OCI-M2 (cell line): ENCODE measurements around the gene PDE6C.

Source experiments
- DNase-seq: peaks from one replicate; lab custom pipeline; 2025; ENCODE audit not compliant: unreplicated experiment; lab: John Stamatoyannopoulos, UW

PDE6C gene

DNA sequence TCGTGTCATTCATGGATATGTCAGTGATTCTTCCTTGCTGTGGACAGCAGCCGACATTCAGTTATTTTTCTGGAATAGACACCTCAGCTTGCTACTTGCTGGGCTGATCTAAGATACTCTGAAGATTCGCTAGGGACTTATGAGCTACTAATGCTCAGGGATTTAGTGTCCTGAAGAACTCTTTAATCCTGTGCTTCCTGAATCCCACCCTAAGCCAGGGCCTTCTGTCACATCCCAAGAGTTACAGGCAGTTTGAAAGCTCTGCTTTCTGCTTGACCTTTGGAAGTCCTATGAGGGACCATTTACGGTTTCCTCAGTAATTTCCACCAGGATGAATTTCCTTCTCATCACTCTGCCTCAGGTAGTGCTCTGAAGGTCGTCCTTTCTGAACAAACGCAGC lies at the start of gene PDE6C:
PDE6C (plus strand) TSS at position 227 of the 400 bp plus-strand sequence. CDS start 189 bp downstream, outside the sequence.
- DNase-seq = no peak

DNA sequence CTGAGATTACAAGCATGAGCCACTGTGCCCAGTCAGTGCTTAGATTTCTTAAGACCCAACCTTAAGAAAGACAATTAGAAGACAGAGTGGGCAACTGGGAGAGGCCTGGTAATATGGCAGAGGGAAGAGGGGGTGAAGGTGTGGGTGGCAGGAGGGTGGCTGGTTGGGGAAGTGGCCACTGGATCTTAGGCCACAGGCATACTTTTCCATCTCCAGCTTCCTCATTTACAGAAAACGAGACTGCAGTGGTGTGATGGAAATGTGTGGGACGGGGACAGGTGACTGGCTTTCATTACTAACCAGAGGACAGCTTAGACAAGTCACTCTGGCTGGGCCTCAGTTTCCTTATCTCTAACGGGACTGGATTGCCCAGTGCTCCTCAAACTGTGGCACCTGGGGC lies 46.9 kb upstream of the PDE6C start:
- no peak for DNase-seq

DNA sequence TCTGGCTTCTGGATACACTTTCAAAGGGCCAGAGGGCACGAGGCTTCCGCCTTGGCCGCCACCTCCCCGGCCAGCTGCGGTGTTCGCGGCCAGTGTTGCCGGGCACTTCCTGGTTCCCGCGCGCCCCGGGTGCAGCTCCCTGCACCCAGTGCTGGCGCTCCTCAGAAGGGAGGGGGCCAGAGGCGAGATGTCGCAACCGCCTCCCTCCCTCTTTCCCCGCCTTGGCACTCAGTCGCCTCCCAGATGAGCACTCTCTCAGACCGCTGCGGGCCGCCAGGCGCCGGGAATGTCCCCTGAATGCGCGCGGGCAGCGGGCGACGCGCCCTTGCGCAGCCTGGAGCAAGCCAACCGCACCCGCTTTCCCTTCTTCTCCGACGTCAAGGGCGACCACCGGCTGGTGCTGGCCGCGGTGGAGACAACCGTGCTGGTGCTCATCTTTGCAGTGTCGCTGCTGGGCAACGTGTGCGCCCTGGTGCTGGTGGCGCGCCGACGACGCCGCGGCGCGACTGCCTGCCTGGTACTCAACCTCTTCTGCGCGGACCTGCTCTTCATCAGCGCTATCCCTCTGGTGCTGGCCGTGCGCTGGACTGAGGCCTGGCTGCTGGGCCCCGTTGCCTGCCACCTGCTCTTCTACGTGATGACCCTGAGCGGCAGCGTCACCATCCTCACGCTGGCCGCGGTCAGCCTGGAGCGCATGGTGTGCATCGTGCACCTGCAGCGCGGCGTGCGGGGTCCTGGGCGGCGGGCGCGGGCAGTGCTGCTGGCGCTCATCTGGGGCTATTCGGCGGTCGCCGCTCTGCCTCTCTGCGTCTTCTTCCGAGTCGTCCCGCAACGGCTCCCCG lies 45.7 kb upstream of the PDE6C start, which contains the start of gene FFAR4:
FFAR4 (plus strand) TSS at position 231 of the 842 bp plus-strand sequence; CDS start at position 287, 56 bp downstream.
- no peak for DNase-seq

DNA sequence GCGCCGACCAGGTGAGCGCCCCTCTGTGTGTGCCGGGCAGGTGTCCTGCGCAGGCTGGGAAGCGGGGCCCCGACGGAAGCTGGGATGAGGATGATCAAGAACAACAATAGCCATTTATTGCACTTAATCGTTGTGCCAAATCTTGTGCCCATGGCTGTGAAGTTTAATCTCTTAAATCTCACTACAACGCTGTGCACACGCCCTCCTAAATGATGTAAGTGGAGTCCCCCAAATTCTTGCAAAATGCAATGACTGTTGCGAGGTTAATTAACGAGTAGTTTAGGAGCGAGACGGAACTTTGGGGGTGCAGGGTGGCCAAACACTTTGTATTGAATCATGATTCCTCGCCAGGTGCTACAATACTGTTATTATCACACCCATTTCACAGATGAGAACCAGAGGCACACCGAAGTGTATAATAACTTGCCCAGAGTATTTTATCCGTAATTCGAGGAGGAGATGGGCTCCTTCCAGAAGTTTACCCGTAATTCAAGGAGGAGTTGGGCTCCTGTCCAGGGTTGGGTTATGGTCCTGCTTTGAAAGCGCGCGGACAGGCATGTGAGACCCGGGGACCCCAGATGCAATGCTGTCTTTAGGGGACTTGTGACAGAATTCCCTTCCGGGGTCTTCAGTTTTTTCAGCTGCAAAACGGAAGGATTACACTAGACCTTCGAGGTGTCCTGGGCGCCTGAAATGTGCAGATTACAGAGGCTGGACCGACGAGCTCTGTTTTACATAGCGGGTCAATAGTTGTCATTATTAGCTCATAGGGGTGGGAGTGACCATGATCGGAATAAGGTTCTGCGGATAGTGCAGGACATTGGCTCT lies 44.8 kb upstream of the PDE6C start:
- no peak for DNase-seq

DNA sequence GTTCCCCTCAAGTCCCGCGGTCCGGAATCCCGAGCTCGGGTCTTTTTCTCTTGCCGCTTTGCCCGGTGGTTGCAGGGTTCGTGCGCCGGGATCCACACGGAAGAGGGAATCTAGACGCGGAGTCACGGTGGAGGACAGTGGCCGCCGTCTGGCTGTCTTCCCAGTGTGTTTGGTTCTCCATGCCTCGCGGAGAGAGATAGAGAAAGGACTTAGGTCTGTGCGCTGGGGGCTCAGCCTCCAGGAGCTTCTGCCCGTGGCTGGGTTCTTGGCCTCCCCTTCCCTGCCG lies 44.3 kb upstream of the PDE6C start:
- DNase-seq = no peak

DNA sequence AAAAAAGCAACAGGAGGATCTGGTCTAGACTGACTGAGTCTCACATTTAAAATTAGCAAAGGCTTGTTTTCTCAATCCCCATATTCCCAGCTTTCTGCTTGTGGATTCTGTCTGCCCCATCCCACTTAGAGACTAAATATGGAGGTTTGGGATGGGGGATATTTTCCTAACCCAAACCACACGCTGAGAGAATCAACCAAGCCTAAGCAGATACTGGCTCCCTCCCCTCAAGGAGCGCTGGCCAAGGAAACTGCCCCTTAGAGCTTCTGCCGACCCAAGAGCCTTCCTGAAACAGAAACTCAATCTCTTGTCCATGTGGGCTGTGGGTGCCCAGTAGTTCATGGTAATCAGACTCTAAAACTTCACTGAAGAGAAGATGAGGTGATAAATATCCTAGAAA lies 42.0 kb upstream of the PDE6C start:
- DNase-seq = no peak

DNA sequence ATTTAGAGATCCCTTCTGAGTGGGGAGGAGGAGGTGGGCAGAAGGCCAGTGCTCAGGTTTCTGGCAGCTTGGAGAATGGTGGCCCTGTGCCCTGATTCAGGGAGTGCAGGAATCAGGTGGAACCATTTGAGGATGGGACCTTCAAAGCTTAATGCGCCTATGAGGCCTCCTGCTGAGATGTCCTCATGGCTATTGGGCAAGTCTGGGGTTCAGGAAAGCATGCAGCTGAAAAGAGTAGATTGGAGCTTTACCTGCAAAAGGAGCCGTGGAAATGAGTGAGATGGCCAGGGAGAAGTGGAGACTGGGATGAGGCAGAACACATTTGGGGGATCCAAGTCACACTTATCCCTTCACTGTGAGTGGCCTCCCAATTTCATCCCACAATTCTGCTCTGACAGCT lies 39.7 kb upstream of the PDE6C start:
- DNase-seq = no peak

DNA sequence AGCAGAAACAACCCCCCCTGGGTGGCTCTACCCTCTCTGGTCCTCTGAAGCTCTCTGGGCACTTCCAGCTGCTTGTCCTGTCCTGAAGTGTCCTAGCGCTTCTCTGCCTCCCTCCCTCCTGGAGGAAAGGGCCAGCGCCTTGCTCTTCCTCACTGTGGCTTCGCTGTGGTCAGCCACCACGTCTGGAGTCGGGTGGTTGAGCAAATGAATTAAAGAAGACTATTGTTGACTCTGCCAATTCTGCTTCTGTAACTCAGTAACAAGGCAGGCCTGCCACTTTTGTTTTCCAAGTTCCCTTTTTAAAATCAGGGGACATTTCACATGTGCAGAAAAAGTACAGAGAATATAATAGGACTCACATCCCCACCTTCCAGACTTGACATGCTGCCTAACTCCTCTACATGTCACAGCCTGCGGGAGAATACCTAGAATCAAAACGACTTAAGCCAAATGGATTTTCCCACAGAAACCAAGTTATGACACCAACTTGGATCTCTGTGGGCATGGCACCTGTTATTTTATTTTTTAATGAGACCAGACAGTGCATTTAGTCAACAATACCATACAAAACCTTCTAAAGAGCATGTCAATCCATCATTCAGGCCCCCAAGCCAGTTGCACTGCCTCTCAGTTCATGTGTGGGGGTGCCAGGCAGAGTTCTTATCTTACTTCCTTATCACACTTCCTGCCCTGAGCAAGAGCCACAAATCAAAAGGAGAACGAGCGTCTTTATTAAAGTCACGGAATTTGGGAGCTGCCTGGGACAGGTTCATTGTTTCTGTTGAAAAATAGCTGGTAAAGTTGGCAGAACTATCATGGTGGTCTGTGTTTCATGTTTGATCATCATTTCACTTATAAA lies 39.1 kb upstream of the PDE6C start:
- no peak for DNase-seq

DNA sequence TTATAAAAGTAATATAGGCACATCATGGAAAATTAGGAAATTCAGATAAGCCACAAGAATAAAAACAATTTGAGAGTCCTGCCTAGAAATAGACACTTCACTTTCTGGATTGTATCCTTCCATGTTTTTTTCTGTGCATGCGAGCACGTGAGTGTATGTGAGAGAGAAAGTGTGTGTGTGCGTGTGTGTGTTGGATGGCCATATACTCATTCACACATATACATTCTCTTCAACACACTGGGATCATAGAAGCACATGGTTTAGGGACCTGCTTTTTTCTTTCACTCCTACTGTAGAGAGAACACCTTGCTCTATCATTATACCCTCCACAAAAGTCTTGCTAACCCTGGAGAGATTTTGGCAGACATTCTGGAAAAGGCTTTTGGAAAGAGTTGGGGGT lies 38.4 kb upstream of the PDE6C start:
- DNase-seq = no peak

DNA sequence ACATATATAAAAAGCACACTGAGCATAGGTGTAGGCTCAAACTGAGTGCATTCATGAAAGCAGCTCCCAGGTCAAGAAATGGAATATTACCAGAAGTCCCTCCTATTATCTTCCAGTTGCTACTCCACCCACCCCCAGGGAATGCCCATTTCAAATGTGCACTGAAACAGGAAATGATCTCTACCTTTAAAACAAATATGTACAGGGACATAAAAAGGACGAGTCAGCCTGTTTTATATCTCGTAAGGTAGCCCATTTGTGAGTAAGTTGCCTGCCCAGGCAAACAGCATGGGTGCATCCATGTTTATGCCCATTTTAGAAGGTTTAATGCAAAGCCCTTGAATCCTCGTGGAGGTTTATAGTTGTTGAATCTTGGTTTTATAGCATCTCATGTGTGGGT lies 35.4 kb upstream of the PDE6C start:
- no peak for DNase-seq

DNA sequence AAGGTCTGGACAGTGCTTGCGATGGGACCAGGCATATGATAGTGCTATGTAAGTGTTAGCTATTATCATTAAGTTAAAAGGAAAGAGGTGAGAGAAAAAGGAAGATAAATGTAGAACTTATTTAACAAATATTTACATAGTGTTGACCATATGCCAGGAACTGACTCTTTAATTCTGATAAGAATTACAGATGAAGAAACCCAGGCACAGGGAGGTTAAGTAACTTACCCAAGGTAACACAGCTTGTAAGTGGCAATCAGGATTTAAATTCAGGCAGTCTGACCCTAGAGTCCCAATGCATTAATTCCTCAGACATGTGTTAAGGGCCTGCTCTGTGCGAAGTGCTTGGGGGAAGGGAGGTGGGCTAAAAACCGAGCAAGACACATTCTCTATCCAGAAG lies 34.8 kb upstream of the PDE6C start:
- no peak for DNase-seq

DNA sequence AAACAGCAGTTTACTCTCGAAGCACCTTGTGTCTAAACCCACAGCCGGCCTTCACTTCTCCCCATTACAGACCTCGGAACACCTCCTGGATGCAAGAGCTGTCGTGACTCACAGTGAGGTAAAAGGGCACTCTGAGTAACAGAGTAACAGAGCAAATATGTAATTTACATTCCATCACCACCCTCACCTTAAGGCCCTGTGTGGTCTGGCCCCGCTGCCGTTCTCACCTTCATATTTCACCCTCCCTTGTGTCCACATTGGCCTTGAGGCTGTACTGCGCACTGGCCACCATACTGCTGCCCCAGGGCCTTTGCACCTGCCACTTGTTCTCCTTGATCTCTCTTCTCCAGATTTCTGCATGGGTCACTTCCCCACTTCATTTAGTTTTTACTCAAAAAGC lies 33.2 kb upstream of the PDE6C start:
- DNase-seq = no peak

DNA sequence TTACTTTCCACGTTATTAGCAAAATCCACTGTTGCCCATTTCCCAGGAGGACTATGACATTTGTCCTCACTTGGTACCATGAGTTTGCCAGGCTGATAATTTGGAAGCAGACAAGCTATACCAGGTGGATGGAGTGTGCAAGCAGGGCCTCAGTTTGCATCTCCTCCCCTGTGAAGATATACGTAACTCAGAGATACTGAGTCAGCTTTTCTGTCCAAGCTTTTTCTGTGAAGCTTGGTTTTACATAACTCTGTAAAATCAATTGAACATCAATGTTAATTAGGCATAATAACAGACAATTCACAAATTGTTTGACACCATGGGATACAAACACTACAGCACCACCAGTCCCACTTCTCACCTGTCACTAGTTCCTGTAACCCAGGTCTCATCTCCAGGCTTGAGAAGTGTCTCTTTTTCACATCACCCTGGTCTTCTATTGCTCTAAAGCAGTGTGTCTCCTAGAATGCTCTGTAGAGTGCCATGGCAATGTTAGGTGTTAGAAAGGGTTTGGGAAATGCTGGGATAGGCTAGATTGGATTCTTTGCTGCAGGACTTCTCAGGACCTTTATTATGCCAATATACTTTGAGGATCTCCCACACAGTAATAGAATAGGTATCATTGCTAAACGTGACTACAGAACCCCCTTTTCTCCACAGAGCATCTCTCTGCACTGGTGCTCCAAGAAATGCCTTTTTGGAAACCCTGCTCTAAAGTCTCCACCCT lies 32.2 kb upstream of the PDE6C start:
- no peak for DNase-seq

DNA sequence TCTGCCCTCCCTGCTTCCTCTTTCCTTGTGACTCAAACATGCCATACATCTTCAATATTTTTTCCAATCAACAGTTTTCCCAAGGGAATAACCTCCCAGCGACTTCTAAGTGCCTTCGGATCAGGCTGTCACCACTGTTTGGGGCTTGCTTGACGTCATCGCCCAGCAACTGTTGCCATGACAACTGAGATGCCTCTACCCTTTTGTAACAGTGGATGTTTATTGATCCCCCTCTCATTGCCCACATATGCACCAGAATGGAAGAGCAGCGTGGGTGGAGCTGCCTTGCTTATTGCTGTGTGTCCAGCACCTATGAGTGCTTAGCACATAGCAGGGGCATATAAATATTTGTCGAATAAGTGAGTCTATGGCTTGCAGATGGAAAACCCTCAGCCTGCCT lies 31.5 kb upstream of the PDE6C start:
- DNase-seq = no peak

DNA sequence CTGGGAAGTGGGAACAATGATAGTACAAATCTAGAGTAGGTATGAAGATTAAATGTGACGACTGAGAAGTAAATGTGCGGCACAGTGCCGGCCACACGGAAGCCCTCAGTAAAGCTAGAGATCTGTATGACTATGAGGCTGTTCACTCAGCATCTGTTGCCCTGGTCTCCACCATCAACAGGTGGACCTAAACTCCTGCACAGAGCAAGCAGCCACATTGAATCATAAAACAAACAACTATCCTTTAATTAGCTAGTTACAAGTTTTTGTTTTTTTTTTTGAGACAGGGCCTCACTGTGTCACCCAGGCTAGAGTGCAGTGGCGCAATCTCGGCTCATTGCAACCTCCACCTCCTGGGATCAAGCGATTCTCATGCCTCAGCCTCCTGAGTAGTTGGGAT lies 27.9 kb upstream of the PDE6C start:
- no peak for DNase-seq

DNA sequence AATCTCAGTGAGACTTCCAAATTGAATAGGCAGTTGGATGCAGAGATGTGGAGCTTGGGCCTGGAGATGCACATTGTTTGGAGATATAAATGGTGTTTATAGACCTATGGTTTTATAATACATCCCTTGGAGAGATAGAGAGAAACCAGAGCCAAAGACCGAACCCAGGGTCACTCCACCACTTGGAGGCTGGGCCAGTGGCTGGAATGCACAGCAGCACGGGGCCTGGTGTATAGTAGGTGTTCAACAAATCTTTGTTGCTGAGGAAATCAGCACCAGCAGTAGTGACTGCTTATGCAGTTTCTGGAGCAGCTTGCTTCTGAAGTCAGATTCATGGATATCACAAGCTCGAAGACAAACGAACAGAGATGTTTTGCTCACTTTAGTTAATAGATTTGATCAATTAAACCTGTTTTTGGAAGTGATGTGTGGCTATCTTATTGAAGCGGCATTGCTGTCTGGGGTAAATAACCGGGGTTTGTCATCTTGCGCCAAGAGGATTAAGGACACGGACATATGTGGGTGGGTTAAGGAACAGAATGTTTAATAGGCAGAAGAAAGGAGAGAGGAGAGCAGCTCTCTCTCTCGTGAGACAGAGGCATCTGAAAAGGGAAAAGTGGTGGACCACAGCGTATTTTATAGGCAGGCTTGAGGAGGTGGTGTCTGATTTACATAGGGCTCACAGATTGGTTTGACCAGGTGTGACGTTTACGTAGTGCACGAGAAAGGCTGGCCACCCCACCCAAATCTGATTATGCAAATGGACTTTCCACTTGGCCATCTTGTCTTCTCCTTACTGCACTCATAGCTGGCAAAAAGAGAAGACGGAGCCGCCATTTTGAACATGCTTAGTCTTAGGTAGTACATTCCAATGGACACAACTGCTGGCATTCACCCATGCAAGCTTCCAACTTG lies 22.4 kb upstream of the PDE6C start:
- DNase-seq = no peak

DNA sequence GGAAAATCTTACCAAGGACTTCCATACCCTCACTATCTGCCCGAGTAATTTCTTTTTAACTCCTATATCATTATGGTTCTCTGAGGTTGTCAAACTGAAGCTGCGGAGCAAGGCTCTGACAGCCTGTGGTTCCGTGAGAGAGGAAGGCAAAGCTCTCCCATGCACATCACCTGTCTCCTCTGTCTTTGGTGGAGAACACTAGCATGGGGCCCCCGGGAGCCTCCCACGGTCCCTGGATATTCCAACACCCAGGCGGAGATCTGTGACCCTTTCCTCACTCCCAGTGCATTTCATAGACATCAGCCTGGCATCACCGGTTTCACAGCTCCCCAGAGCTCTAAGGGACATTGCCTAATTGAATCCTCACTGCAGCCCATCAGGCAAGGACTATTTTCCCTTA lies 21.7 kb upstream of the PDE6C start:
- DNase-seq = no peak

DNA sequence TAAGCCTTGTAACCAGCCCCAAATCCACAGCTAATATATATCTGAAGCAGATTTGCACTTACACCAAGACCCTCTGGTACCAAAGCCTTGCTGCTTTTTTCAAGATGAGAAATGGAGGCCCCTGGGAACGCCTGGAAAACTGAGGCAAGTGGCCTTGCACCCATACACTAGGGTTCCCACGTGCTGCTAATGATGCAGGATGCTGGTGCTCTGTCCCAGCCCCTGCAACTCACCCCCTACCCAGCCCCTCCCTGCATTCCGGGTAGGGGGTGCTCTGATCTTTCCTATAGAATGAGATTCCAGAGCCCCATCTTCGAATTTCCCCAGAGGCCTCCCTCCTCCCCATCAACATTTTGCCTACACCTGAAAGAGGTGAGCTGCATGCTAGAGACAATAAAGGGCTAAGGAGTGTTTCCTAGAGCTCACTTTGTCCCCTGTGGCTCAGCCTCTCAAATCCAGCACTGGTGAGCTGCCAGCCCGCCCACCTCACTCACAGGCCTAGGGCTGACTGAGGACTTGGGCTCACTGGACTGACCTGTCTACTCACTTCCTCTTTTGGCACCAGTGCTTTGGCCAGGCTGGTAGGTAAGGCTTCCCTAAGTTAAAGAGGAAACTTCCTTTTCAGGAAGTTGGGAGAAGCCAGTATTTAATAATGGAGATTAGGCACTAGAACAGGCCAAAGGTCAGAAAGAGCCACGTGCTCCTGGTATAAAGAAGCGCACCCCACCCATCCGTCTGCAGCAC lies 21.1 kb upstream of the PDE6C start:
- no peak for DNase-seq

DNA sequence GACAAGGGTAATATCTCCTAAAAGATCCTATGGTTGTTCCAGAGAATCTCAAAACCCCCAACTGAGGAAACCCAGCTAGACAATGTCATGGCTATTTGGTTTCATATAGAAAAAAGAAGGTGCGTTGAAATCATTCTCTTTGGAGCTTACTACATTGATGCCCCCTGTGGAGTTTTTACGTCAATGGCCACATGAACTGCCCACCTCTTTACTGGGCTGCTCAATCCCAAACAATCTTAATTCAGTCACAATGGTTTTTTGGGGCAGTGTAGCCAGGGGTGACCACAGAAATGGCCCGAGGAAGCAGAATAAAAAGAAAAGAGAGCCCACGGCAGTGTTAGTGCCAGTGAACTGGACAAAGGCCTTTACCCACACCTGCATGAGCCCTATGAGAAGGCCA lies 19.1 kb upstream of the PDE6C start:
- no peak for DNase-seq
